MCF 10A (cell line): ENCODE measurements around the gene RGS4. TPM values are rescaled to one million over a fixed set of nuclear protein-coding genes. Genes with fewer than 3 reads are reported as not detected.

Experiments
- BruUV-seq: library from RNA; stranded (reverse); fragments of 400-500 nt; replicated peaks from 2 replicates; lab custom pipeline; 2021; lab: Mats Ljungman, UMichigan
- CTCF ChIA-PET: fragments of 300-600 bp; sonication (Branson Sonifier 250); formaldehyde crosslinking; extraction: SDS; loops from one replicate; lab custom pipeline; 2021; ENCODE audit warnings: antibody characterized with exemption, inconsistent platforms; lab: Yijun Ruan, JAX
- POLR2A ChIA-PET: fragments of 300-600, 350-650 bp; sonication (Branson Sonifier 250); formaldehyde crosslinking; extraction: SDS; loops from one replicate; lab custom pipeline; 2020; ENCODE audit warnings: antibody characterized with exemption, inconsistent platforms; lab: Yijun Ruan, JAX
- DNase-seq: peaks from one replicate; pipeline ENCODE4 v3.0.0-alpha.2; 2018; ENCODE audit not compliant: unreplicated experiment
- H3K27ac Mint-ChIP-seq: one replicate; pipeline ENCODE4 v1.8.0; 2022; ENCODE audit warnings: mild to moderate bottlenecking, low read depth, mixed read lengths; ENCODE audit not compliant: unreplicated experiment
- H3K27me3 Mint-ChIP-seq: one replicate; pipeline ENCODE4 v1.8.0; 2022; ENCODE audit warnings: mixed read lengths; ENCODE audit not compliant: insufficient read depth, unreplicated experiment
- H3K36me3 Mint-ChIP-seq: one replicate; pipeline ENCODE4 v1.8.0; 2022; ENCODE audit warnings: mild to moderate bottlenecking, moderate library complexity, mixed read lengths; ENCODE audit not compliant: insufficient read depth, unreplicated experiment
- H3K4me1 Mint-ChIP-seq: one replicate; pipeline ENCODE4 v1.8.0; 2022; ENCODE audit warnings: mixed read lengths; ENCODE audit not compliant: insufficient read depth, unreplicated experiment
- H3K4me3 Mint-ChIP-seq: one replicate; pipeline ENCODE4 v1.8.0; 2022; ENCODE audit warnings: mild to moderate bottlenecking, moderate library complexity, mixed read lengths; ENCODE audit not compliant: unreplicated experiment
- H3K9me3 Mint-ChIP-seq: one replicate; pipeline ENCODE4 v1.8.0; 2022; ENCODE audit warnings: mixed read lengths; ENCODE audit not compliant: unreplicated experiment
- CTCF ChIP-seq: fragments of 200-600 bp; IDR thresholded peaks from one replicate; pipeline ENCODE4 v1.8.0; 2022; ENCODE audit warnings: antibody characterized with exemption, mild to moderate bottlenecking; ENCODE audit not compliant: unreplicated experiment
- intact Hi-C: fragments of 100-400 bp; cut with micrococcal nuclease; formaldehyde crosslinking; loops from 2 replicates; pipeline ENCODE4 v1.14.1; 2022
- total RNA-seq: library from RNA; stranded (reverse); gene quantifications from 2 replicates; pipeline ENCODE4 v1.2.3, GENCODE V29; 2022

Gene RGS4
- total RNA-seq, 1 experiment from 2014 or later: 0.28 TPM

DNA sequence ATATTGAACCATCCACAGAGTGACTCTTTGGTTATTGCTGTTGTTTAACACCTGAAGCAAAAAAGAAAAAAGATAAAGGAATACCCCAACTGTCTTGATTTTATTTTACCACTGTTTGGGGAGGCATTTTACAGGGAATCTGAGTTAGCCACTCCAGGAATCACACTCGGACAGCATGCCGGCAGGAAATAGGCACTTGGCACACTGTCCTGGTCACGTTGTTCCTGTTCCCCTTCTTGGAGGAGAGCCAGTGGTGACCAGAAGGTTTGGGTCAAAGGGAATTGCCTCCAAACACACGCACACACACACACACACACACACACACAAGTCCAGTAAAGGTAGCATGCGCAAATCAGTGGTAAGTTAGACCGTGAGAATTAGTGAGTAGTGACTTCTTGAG, 13.8 kb downstream of the RGS4 start:
- no peak overlapping the region for H3K27ac Mint-ChIP-seq
- intact Hi-C loops: no loop called here
- no peaks in the 10 kb centered on the region for H3K9me3 Mint-ChIP-seq
- no peaks in the 10 kb centered on the region for H3K27me3 Mint-ChIP-seq
- DNase-seq: no peak
- no peaks in the 10 kb centered on the region for H3K36me3 Mint-ChIP-seq
- CTCF ChIA-PET: no interaction called here
- no peak for TF ChIP-seq CTCF
- H3K4me3 Mint-ChIP-seq: no peak overlapping the region
- peaks cover 11% of the 10 kb centered on the region for H3K4me1 Mint-ChIP-seq
- POLR2A ChIA-PET: no interaction called here
- BruUV-seq: no TSS peak

- Mint-ChIP-seq H3K36me3 (no peaks in the 10 kb centered on the region), H3K4me1 (peaks cover 11% of the 10 kb centered on the region), H3K4me3 (no peak overlapping the region), H3K27me3 (no peaks in the 10 kb centered on the region), H3K9me3 (no peaks in the 10 kb centered on the region), H3K27ac (no peak overlapping the region)
- DNase-seq: peak; percentile 34
- CTCF ChIA-PET: interaction anchor here (0.6 to 1.6 kb wide), 3 partner anchors 12 to 19 kb away, joined by 3 to 4 read pairs (median 3); partner anchors contain the start of gene RGS4
- POLR2A ChIA-PET: no interaction called here
- BruUV-seq: no TSS peak
- no peak for TF ChIP-seq CTCF
- intact Hi-C loops: no loop called here
These were observed 14.5 kb downstream of the RGS4 start for GRCh38 chr1:163083690-163084089.

DNA sequence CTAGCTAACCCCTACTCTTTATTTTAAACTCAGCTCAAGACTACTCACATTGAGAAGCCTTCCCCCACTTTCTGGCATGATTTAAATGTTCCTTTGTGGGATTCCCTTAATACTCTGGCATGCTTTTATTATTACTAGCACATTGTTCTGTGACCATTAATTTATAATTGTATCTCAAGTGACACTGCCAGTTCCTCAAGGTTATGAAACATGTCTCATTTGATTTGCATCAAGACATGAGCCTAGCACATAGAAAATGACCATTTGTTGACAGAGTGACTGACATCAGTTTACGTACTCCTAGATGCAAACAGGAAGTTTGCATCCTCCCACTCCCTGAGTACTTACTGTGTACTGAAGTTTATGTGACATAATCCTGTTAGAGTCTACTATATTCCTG, 15.2 kb downstream of the RGS4 start:
- no peak overlapping the region for H3K4me3 Mint-ChIP-seq
- no peak for TF ChIP-seq CTCF
- ChIA-PET CTCF (interaction anchor here (0.5 to 1.6 kb wide), 5 partner anchors 10 to 789 kb away, joined by 3 to 4 read pairs (median 3); partner anchors contain the start of gene RGS4), POLR2A (interaction anchor here (1.8 kb wide), 1 partner anchor 10 kb away, joined by 6 read pairs; no protein-coding TSS in a partner anchor)
- H3K27me3 Mint-ChIP-seq: no peaks in the 10 kb centered on the region
- no peaks in the 10 kb centered on the region for H3K36me3 Mint-ChIP-seq
- no TSS peak for BruUV-seq
- H3K27ac Mint-ChIP-seq: no peak overlapping the region
- intact Hi-C loops: no loop called here
- H3K9me3 Mint-ChIP-seq: peaks cover 5% of the 10 kb centered on the region
- H3K4me1 Mint-ChIP-seq: peaks cover 11% of the 10 kb centered on the region
- no peak for DNase-seq

DNA sequence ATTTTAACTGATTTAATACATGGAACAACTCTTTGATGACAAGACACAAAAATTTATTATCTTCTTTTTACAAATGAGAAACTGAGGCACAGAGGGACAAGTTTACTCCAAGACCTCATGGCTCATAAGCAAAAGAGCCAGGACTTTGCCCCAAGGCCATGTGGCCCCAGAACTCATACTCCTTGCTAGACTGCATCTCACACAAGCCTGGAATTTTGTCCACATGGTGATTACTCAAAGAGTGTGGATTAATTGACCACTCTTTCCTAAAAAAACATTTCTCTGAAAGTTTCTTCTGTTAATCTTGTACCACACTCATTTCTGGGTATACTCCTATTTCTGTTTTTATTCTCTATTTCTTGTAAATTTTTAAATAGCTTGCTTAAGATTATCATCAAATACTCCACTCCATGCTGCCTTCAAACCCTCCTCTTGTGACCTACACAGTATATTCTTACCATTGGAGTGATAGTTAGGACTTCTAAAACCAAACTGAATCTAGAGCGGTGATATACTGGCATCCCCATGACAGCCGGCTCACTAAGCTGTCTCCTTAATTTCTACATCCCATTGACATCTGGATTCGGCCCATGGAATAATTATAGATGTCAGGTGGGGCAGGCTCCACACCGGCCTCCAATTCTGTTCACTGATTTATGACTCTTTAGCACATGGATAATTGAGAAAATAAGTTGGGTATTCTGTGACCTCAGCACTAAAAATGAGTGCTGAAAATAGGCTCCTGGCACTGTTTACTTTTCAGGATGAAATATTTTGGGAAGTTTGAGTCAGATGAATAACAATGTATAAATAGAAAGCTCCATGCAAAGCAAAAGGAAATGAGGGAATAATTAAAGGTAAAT, 16.1 kb downstream of the RGS4 start:
- Mint-ChIP-seq H3K36me3 (no peaks in the 10 kb centered on the region), H3K4me1 (peaks cover 11% of the 10 kb centered on the region), H3K27ac (no peak overlapping the region), H3K27me3 (no peaks in the 10 kb centered on the region), H3K9me3 (peaks cover 5% of the 10 kb centered on the region), H3K4me3 (no peak overlapping the region)
- no peak for DNase-seq
- no peak for TF ChIP-seq CTCF
- intact Hi-C loops: no loop called here
- BruUV-seq: no TSS peak
- POLR2A ChIA-PET: interaction anchor here (1.8 kb wide), 1 partner anchor 9 kb away, joined by 6 read pairs; no protein-coding TSS in a partner anchor
- CTCF ChIA-PET: interaction anchor here (0.6 to 2.0 kb wide), 10 partner anchors 11 to 472 kb away, joined by 3 to 9 read pairs (median 4); no protein-coding TSS in a partner anchor
